Ovary (tissue), 9 donors: ENCODE measurements around the gene SERPINF2. TPM values are rescaled to one million over a fixed set of nuclear protein-coding genes. Genes with fewer than 3 reads are reported as not detected.

Source experiments
- DNase-seq, 5 donors: peaks; one replicate each; pipeline ENCODE4 v3.0.0-alpha.2; 2019 to 2020
- H3K27ac ChIP-seq, 2 donors: fragments of 200-600 bp; one replicate each; pipeline versions ENCODE4 v1.5.1 to v1.8.0; 2019 to 2022
- H3K27me3 ChIP-seq: fragments of 200-600 bp; one replicate; pipeline ENCODE4 v1.8.0; 2022
- H3K36me3 ChIP-seq: fragments of 200-600 bp; sonication (generic); one replicate; pipeline ENCODE4 v1.5.1; 2019
- H3K4me1 ChIP-seq: one replicate; pipeline ENCODE4 v1.8.1; 2013; ENCODE audit warnings: mild to moderate bottlenecking, moderate library complexity; ENCODE audit not compliant: insufficient read depth
- H3K4me3 ChIP-seq: fragments of 200-600 bp; sonication (generic); one replicate; pipeline ENCODE4 v1.5.1; 2017
- H3K9me3 ChIP-seq, 2 donors: fragments of 200-600 bp in 1 of 2; sonication (generic) in 1 of 2; one replicate each; pipeline versions ENCODE4 v1.5.1 to v1.8.1; 2013 to 2019; ENCODE audit warnings: mild to moderate bottlenecking in 1 of 2, moderate library complexity in 1 of 2
- CTCF ChIP-seq, 3 donors: fragments of 450-650 bp in 2 of 3; fragments of 200-600 bp in 1 of 3; IDR thresholded peaks; one replicate each; pipeline versions ENCODE4 v1.5.1 to v1.8.0; 2016 to 2022; ENCODE audit warnings: antibody characterized with exemption in 3 of 3, mild to moderate bottlenecking in 1 of 3
- EP300 ChIP-seq: sonication (generic); formaldehyde crosslinking; IDR thresholded peaks from one replicate; pipeline ENCODE4 v1.6.1; 2017; ENCODE audit warnings: antibody characterized with exemption
- POLR2A ChIP-seq: fragments of 450-650 bp; IDR thresholded peaks from one replicate; pipeline ENCODE4 v1.6.1; 2017; ENCODE audit warnings: antibody characterized with exemption, mild to moderate bottlenecking, moderate library complexity
- WGBS, 3 donors: extraction: QIAGEN DNeasy Blood & Tissue Kit in 1 of 3; methylation state at CpG; one replicate each; pipeline versions ENCODE4 v1.1.5 to v1.1.7; 2013 to 2017; 5-methylcytosine and 5-hydroxymethylcytosine counted together
- intact Hi-C, 4 donors: fragments of 100-400 bp; cut with DNase I; formaldehyde crosslinking; loops; one replicate each; pipeline versions ENCODE4 v1.11.0 to v1.15.1; 2022 to 2023
- polyA plus RNA-seq, 2 donors: library from polyadenylated mRNA; stranded (reverse); fragments of 200-250 nt in 1 of 2; fragments of 350-450 nt in 1 of 2; fragmentation: Illumina TruSeq in 1 of 2; extraction: RNeasy Lipid Tissue Mini Kit (QIAGEN cat#74804) in 1 of 2; gene quantifications; one replicate each; pipeline ENCODE4 v1.2.3, GENCODE V29; 2013 to 2014
- total RNA-seq, 7 donors: library from RNA; depleted of rRNA in 2 of 7; stranded (reverse); fragments of >200 nt in 2 of 7; fragmentation: NEBNext Ultra II Directional in 3 of 7; extraction: Animal tissue kit (Norgen Biotek cat#: 25700) in 3 of 7; gene quantifications; one replicate each; pipeline versions ENCODE4 v1.1.0 to v1.2.4, GENCODE V29; 2016 to 2023
- donor health status: DM: no; HTN: no; CAD: no; lungs with moderate emphysema.
- donor health status: DM: no; HTN: no; CAD: no.
- donor health status: Bipolar disorder and iron deficiency.
- donor health status: DM: yes; HTN: yes; CAD: no.
- donor health status: DM: no; HTN: no; CAD: no.
- donor health status: DM: yes; HTN: yes; CAD: no.

The SERPINF2 gene
- total and polyA plus RNA-seq, 9 donors: 1.7 to 45.2 (median 4.5) TPM

- intact Hi-C loops: loop anchor here in 3 of 4 donors (5.0 to 10.0 kb wide), 3 partner anchors 57 to 135 kb away; partner anchors contain the start of genes RILP (in 1 of the 3), SCARF1 (in 1 of the 3) and WDR81 (in 1 of the 3)
- DNase-seq: peak; percentile 84 to 92 (median 92)
- Histone ChIP-seq H3K4me3 (no peak overlapping the region), H3K27me3 (no peaks in the 10 kb centered on the region), H3K4me1 (peaks cover 27% of the 10 kb centered on the region), H3K27ac (peak overlapping the region; percentile 3 to 94), H3K9me3 (no peaks in the 10 kb centered on the region), H3K36me3 (no peaks in the 10 kb centered on the region)
- WGBS, 3 donors: 2 to 6% (median 5%) methylated on average over 8 of the region's 8 CpGs
- TF ChIP-seq EP300: peak; percentile 58
- no peak for TF ChIP-seq CTCF (IDR thresholded peaks at IDR 0.05)
Observed at GRCh38 chr17:1779571-1780131, 37.0 kb downstream of the SERPINF2 start.

GRCh38 chr17:1782171-1782567, 39.5 kb downstream of the SERPINF2 start:
- peak in 2 of 5 donors; percentile 43 to 76 for DNase-seq
- 18 to 39% (median 30%) methylated on average over 6 of the region's 6 CpGs for WGBS, 3 donors
- TF ChIP-seq CTCF (IDR thresholded peaks at IDR 0.05) (no peak), EP300 (no peak), POLR2A (no peak)
- H3K4me3 ChIP-seq: no peak overlapping the region
- no peaks in the 10 kb centered on the region for H3K36me3 ChIP-seq
- no peaks in the 10 kb centered on the region for H3K27me3 ChIP-seq
- H3K9me3 ChIP-seq: no peaks in the 10 kb centered on the region
- H3K4me1 ChIP-seq: peaks cover 28% of the 10 kb centered on the region
- peak overlapping the region; percentile 92 to 94 for H3K27ac ChIP-seq
- intact Hi-C loops: loop anchor here (2.0 to 10.0 kb wide), 5 partner anchors 60 to 137 kb away; partner anchors contain the start of genes RILP (in 1 of the 4), SCARF1 (in 1 of the 4) and WDR81 (in 1 of the 4)

- intact Hi-C loops: loop anchor here (2.0 to 10.0 kb wide), 5 partner anchors 61 to 138 kb away; partner anchors contain the start of genes RILP (in 1 of the 4), SCARF1 (in 1 of the 4) and WDR81 (in 1 of the 4)
- TF ChIP-seq CTCF (IDR thresholded peaks at IDR 0.05): no peak
- no peak for TF ChIP-seq EP300
- no peak for TF ChIP-seq POLR2A
- Histone ChIP-seq H3K36me3 (no peaks in the 10 kb centered on the region), H3K4me3 (peak overlapping the region; percentile 14), H3K27ac (peak overlapping the region; percentile 92 to 94), H3K4me1 (peaks cover 32% of the 10 kb centered on the region), H3K9me3 (no peaks in the 10 kb centered on the region), H3K27me3 (no peaks in the 10 kb centered on the region)
- 55 to 71% (median 63%) methylated on average over 19 of the region's 19 CpGs for WGBS, 3 donors
- peak; percentile 58 to 76 (median 70) for DNase-seq
Observed at GRCh38 chr17:1783271-1783670, 40.6 kb downstream of the SERPINF2 start.

GRCh38 chr17:1783834-1784611, 41.4 kb downstream of the SERPINF2 start:
- H3K27me3 ChIP-seq: no peaks in the 10 kb centered on the region
- no peaks in the 10 kb centered on the region for H3K9me3 ChIP-seq
- H3K4me3 ChIP-seq: peak overlapping the region; percentile 14
- peak; percentile 81 to 97 (median 97) for TF ChIP-seq CTCF (IDR thresholded peaks at IDR 0.05)
- peak; percentile 68 for TF ChIP-seq POLR2A
- TF ChIP-seq EP300: peak; percentile 93
- DNase-seq: peak; percentile 81 to 94 (median 84)
- H3K4me1 ChIP-seq: peaks cover 29% of the 10 kb centered on the region
- no peaks in the 10 kb centered on the region for H3K36me3 ChIP-seq
- intact Hi-C loops: loop anchor here (2.0 to 10.0 kb wide), 5 partner anchors 62 to 139 kb away; partner anchors contain the start of genes RILP (in 1 of the 4), SCARF1 (in 1 of the 4) and WDR81 (in 1 of the 4)
- WGBS, 3 donors: 38 to 40% (median 39%) methylated on average over 16 of the region's 16 CpGs
- H3K27ac ChIP-seq: peak overlapping the region; percentile 92 to 94
